SK-N-MC (cell line): ENCODE results near the gene CDH10.

ENCODE experiments used
- EZH2 ChIP-seq: fragments of 200-600 bp; sonication (generic); IDR thresholded peaks from one replicate; pipeline ENCODE4 v1.6.1; 2017; ENCODE audit warnings: antibody characterized with exemption
- POLR2AphosphoS5 ChIP-seq: IDR thresholded peaks from 2 replicates; pipeline ENCODE4 v1.6.1; 2012; ENCODE audit warnings: mild to moderate bottlenecking, low read depth, low read length, borderline replicate concordance

GRCh38 chr5:24510523-24510988 is 134.2 kb downstream of the CDH10 start:
- TF ChIP-seq EZH2 (no peak), POLR2AphosphoS5 (no peak)
